T-helper 22 cell (primary cell): ENCODE measurements around the gene MGME1.
"Not testable (repeated sequence)": the region's sequence is repeated elsewhere in the genome, so short reads cannot be mapped to it uniquely, and the experiment has no call there.

ENCODE experiments used
- DNase-seq: peaks from one replicate; pipeline ENCODE4 v3.0.0-alpha.2; 2020; ENCODE audit warnings: low read depth

MGME1 gene

DNA sequence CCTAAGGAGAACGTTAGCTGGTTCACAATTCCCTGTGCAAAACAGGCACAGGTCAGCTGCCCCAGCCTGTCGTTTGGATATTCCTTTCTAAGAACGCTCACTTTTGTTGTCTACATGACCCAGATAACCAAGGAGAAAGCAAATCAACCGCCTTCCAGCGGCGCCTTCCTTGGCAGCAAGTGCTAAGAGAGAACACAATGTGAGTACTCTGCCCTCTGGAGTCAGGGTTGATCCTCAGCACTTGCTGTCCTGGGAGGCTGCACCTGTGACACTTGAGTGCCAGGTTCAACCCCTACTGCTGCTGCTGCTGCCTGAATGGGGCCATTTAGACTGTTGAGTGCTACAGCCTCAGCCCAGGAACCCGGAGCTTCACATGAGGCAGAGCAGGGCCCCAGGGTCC, 52.1 kb downstream of the MGME1 start:
- no peak for DNase-seq

DNA sequence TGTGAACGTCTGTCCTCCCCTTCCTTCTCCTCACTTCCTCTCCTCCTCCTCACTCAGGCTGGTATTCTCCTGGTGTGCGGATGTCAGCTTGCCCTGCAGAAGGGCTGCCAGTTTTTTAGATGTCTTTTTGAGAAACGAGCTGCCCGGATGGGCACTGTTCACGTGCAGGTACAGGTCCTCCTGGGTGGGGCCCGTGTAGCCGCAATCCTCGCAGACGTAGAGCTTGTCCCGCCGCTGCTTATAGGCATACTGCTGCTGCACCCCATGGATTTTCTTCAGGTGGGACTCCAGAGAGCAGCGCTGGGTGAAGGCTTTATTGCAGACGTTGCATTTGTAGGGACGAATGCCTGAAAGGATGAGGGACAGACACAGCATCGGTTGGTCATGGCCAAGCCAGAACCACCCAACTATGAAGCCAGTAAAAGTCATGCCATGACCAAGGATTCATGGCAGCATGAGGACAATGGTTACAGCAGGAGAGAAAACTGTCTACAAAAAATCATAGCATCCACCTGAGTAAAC, 55.8 kb downstream of the MGME1 start:
- no peak for DNase-seq

DNA sequence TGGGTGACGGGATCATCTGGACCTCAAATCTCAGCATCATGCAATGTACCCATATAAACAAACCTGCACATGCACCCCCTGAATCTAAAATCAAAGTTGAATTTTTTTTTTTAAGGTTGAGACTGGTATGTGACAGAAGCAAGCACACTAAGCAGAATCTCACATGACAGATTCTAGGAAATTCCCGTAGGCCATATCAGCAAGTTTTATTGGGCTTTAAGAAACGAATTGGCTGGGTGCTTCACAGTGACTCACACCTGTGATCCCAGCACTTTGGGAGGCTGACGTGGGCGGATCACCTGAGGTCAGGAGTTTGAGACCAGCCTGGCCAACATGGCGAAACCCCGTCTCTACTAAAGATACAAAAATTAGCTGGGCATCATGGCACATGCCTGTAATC, 58.2 kb downstream of the MGME1 start:
- not testable (repeated sequence) for DNase-seq

DNA sequence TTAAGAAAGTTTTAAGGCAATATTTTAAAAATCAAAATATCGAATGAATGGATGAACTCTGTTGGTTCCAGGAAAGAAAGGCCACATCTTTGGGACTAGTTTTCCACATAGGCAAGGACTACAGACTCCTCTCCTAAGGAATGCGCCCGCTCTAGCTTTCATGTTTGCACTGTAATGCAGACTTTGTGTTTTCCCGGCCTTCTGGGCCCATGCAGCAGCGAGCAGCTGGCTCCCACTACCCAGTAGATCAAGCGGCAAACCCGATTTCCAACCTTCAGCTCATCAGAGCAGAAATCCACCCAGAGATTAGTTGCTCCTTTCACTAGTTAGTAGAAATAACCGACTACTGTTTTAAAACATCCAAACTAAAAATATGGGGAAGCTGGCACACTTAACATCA, 61.2 kb downstream of the MGME1 start:
- no peak for DNase-seq

DNA sequence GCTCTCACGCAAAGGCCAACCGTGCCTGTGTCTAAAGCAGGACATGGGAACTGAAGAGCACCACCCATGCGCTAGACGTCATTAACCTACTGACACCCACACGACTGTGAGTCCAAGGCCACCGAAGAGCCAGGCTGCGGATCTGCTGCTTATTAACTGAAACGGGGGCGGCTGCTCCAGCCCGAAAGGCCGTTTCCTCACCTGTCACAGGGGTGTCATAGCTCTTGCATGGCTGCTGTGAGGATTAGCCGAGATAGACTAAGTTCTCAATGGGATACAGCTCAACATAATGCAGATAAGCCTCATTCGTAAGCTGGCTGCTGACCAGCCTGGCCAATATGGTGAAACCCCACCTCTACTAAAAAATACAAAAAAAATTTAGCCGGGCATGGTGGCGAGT, 62.2 kb downstream of the MGME1 start:
- no peak for DNase-seq

DNA sequence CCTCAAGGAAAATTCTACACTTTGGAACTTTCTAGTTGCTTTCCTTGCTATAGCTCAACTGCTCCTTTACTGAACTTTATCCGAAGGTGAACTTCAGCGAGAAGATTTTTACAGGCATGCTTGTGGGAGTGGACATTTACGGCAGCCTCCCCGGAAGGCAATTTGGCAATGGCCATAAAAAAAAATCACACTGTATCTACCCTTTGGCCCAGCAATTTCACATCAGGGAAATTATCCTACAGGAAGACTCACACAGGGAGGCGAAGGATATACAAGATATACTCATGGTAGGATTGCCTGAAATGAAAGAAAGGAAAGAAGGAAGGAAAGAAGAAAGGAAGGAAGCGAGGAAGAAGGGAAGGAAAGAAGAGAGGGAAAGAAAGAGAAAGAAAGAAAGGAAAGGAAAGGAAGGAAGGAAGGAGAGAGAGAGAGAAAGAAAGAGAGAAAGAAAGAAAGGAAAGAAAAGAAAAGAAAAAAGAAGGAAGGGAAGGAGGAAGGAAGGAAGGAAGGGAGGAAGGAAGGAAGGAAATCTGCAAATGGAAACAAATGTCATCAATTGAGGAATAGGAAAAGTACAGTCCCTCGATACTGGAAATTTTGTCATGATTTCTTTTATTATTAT, 63.2 kb downstream of the MGME1 start:
- DNase-seq: no peak

DNA sequence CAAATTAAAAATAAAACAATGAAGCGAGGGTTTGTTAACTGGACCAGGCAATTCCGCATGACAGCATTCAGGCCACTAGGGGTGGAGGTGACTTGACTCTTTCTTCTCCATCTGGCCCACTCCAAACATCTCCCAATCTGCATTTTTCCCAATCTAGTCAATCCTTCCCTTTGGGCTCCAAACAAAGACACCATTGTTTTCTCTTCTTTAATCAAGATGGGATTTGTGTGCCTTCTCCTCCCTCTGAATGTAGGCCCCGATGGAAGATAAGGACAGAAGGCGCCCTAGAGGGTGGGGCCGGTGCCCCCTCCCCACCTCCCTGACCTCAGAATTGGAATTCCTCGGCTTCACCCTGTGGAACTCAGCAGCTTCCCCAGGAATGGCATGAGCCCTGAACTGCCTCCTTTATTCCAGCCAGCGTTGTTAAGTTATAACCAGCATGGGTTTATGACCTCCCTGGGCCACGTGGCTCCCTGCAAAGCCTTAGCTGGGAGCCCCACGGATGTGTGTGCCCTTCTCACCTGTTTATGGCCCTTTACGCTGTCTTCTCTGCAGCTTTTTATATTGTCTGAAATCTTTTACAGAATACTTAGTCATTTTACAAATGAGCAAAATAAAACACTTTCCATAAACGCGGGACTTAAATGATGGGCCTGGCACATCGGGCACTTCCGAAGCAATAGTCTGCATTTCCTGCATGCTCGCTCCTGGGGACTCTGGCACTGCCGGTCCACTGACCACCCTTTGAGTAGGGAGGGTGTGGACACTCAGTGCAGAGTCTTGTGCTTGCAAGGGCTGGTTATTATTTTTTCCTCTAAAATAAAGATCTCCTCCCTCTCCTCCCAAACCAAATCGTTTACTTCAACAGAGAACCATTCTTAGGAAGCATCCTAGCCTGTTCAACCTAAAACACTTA, 64.4 kb downstream of the MGME1 start:
- no peak for DNase-seq

DNA sequence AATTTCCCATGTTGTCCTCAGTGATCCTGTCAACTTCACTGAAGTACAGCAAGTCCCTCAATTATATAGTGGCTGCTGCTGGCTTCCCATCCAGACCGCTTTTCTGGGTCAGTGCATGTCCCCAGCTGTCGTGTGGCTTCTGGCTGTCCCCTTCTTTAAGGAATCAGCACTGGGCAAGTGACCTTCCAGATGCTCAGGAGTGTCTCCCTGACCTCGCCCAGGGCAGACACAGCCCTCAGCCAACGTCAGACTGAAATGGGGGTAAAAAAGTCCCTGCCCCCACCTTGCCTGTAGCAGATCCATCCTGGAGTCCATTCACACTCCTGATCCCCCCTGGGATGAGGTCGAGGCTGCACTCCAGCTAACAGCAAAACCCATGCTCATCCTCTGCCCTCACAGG, 65.2 kb downstream of the MGME1 start:
- DNase-seq: no peak

DNA sequence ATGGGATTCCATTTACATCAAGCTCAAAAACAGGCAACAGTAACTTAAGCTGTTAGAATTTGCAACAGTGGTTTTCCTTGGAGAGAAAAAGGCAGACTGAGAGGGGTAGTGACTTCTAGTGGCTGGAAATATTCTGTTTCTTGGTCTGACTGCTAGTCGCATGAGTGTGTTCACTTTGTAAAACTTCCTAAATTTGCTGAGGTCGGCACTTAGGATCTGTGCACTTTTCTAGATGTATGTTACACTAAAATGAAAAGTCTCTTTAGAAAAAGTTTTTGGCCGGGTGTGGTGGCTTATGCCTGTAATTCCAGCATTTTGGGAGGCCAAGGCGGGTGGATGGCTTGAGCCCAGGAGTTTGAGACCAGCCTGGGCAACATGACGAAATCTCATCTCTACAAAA, 70.2 kb downstream of the MGME1 start:
- DNase-seq: no peak
